GM12875 (cell line): Measurements from ENCODE around the gene CNOT8.

Experiments
- H3K4me3 ChIP-seq: one replicate; pipeline ENCODE4 v1.5.1; 2011; ENCODE audit warnings: low read depth, low read length, control low read depth
- CTCF ChIP-seq: IDR thresholded peaks from 2 replicates; pipeline ENCODE4 v1.5.1; 2011; ENCODE audit warnings: low read depth, mild to moderate bottlenecking, control low read depth, inconsistent platforms, low read length, moderate library complexity, borderline replicate concordance; ENCODE audit not compliant: insufficient read depth

The CNOT8 gene

GRCh38 chr5:154881986-154882385 lies 23.6 kb downstream of the CNOT8 start:
- TF ChIP-seq CTCF = no peak
- H3K4me3 ChIP-seq = no peak overlapping the region

GRCh38 chr5:154884424-154884823 lies 26.0 kb downstream of the CNOT8 start:
- H3K4me3 ChIP-seq = no peak overlapping the region
- TF ChIP-seq CTCF = no peak

GRCh38 chr5:154885439-154885838 lies 27.0 kb downstream of the CNOT8 start:
- no peak for TF ChIP-seq CTCF
- no peak overlapping the region for H3K4me3 ChIP-seq

GRCh38 chr5:154892369-154892771 lies 33.9 kb downstream of the CNOT8 start:
- TF ChIP-seq CTCF = no peak
- H3K4me3 ChIP-seq = no peak overlapping the region

GRCh38 chr5:154893381-154893780 lies 35.0 kb downstream of the CNOT8 start:
- no peak overlapping the region for H3K4me3 ChIP-seq
- no peak for TF ChIP-seq CTCF

GRCh38 chr5:154895606-154896561 lies 37.5 kb downstream of the CNOT8 start:
- TF ChIP-seq CTCF = no peak
- H3K4me3 ChIP-seq = no peak overlapping the region

- no peak for TF ChIP-seq CTCF
- no peak overlapping the region for H3K4me3 ChIP-seq
Measured at GRCh38 chr5:154896562-154897165, 38.2 kb downstream of the CNOT8 start.
